Keratinocyte (primary cell): ENCODE data around the gene KIFBP. TPM values are rescaled to one million over a fixed set of nuclear protein-coding genes. Genes with fewer than 3 reads are reported as not detected.

ENCODE experiments used
- DNase-seq: peaks from one replicate; pipeline ENCODE4 v3.0.0-alpha.2; 2011; ENCODE audit warnings: low read depth, missing footprints, low spot score
- FAIRE-seq: peaks from 2 replicates; lab custom pipeline; 2011; peaks lifted over from hg19 to GRCh38; lab: Jason Lieb, UNC
- H2AFZ ChIP-seq: 2 replicates; pipeline ENCODE4 v1.6.0; 2012; ENCODE audit warnings: low read length, control low read depth, inconsistent platforms; ENCODE audit not compliant: control insufficient read depth
- H3K27ac ChIP-seq: 2 replicates; pipeline ENCODE4 v1.5.1; 2011; ENCODE audit warnings: low read length; ENCODE audit not compliant: control insufficient read depth, insufficient read depth
- H3K27me3 ChIP-seq: 3 replicates; pipeline ENCODE4 v1.6.0; 2011; ENCODE audit warnings: low read length; ENCODE audit not compliant: control insufficient read depth, insufficient read depth; ENCODE audit errors: extremely low read depth
- H3K36me3 ChIP-seq, 2 experiments: 2 replicates in 1 of 2; 3 replicates in 1 of 2; pipeline ENCODE4 v1.5.1; 2011; ENCODE audit warnings: low read length in 2 of 2, mild to moderate bottlenecking in 1 of 2; ENCODE audit not compliant: control insufficient read depth in 2 of 2, insufficient read depth in 2 of 2; ENCODE audit errors: extremely low read depth in 1 of 2
- H3K4me1 ChIP-seq: 3 replicates; pipeline ENCODE4 v1.5.1; 2011; ENCODE audit warnings: low read length; ENCODE audit not compliant: control insufficient read depth, insufficient read depth; ENCODE audit errors: extremely low read depth
- H3K4me2 ChIP-seq: 3 replicates; pipeline ENCODE4 v1.6.0; 2011; ENCODE audit warnings: low read depth, low read length; ENCODE audit not compliant: control insufficient read depth, insufficient read depth; ENCODE audit errors: extremely low read depth
- H3K4me3 ChIP-seq, 3 experiments: fragments of 200-600 bp in 1 of 3; sonication (generic) in 1 of 3; 2 replicates in 2 of 3; 3 replicates in 1 of 3; pipeline ENCODE4 v1.5.1; 2011 to 2016; ENCODE audit warnings: low read length in 3 of 3, mild to moderate bottlenecking in 3 of 3, control low read depth in 2 of 3, inconsistent platforms in 1 of 3, low read depth in 1 of 3, mixed read lengths in 1 of 3, mixed run types in 1 of 3, moderate library complexity in 1 of 3; ENCODE audit not compliant: control insufficient read depth in 2 of 3, insufficient read depth in 2 of 3; ENCODE audit errors: extremely low read depth in 1 of 3
- H3K79me2 ChIP-seq: 2 replicates; pipeline ENCODE4 v1.6.0; 2012; ENCODE audit warnings: low read length; ENCODE audit not compliant: control insufficient read depth, insufficient read depth
- H3K9ac ChIP-seq: 3 replicates; pipeline ENCODE4 v1.6.0; 2011; ENCODE audit warnings: low read length; ENCODE audit not compliant: control insufficient read depth, insufficient read depth; ENCODE audit errors: extremely low read depth
- H3K9me1 ChIP-seq: 3 replicates; pipeline ENCODE4 v1.6.0; 2011; ENCODE audit warnings: low read length; ENCODE audit not compliant: control insufficient read depth, insufficient read depth; ENCODE audit errors: extremely low read depth
- H3K9me3 ChIP-seq: 2 replicates; pipeline ENCODE4 v1.5.1; 2012; ENCODE audit warnings: low read depth, low read length; ENCODE audit not compliant: control insufficient read depth
- H4K20me1 ChIP-seq: 3 replicates; pipeline ENCODE4 v1.6.0; 2011; ENCODE audit warnings: low read length; ENCODE audit not compliant: control insufficient read depth, insufficient read depth; ENCODE audit errors: extremely low read depth
- CTCF ChIP-seq, 3 experiments: IDR thresholded peaks in 1 of 3; conservative IDR thresholded peaks in 1 of 3; optimal IDR thresholded peaks in 1 of 3; 2 replicates in 2 of 3; 3 replicates in 1 of 3; pipeline versions ENCODE3 to v1.5.1; 2011; ENCODE audit warnings: low read length in 3 of 3, mild to moderate bottlenecking in 3 of 3, moderate library complexity in 2 of 3, control low read depth in 1 of 3, inconsistent platforms in 1 of 3; ENCODE audit not compliant: insufficient read depth in 2 of 3; ENCODE audit errors: extremely low read depth in 1 of 3
- EZH2 ChIP-seq: IDR thresholded peaks from one replicate; pipeline ENCODE4 v1.6.1; 2012; ENCODE audit warnings: inconsistent platforms, mild to moderate bottlenecking, low read length, moderate library complexity
- dilution Hi-C: fragments of 300-500 bp; cut with MboI; formaldehyde crosslinking; loops from one replicate; pipeline ENCODE4 v1.7.0; 2020; ENCODE audit warnings: low sequenced_read_pairs; ENCODE audit not compliant: extremely low pct_ligation_motif_present
- polyA plus RNA-seq, 5 experiments: library from polyadenylated mRNA; depleted of rRNA in 3 of 5; stranded (reverse) in 3 of 5; stranded (forward) in 1 of 5; unstranded in 1 of 5; fragments of >200 nt; gene quantifications; 1 replicate in 1 of 5; 2 replicates in 3 of 5; 3 replicates in 1 of 5; pipeline versions ENCODE4 v1.2.1 to v1.2.3, GENCODE V29; 2011 to 2012; ENCODE audit warnings: missing spikeins in 2 of 5, low read depth in 1 of 5, low replicate concordance in 1 of 5

KIFBP gene
- polyA plus RNA-seq, 1 donor (not counting 4 experiments of a cell fraction or from before 2014, with no cell fraction given), result 48.9 TPM

- no peaks in the 10 kb centered on the region for H3K9me1 ChIP-seq
- TF ChIP-seq CTCF (optimal IDR thresholded peaks at IDR 0.05 in 1 of 3, IDR thresholded peaks at IDR 0.05 in 1 of 3, conservative IDR thresholded peaks at IDR 0.05 in 1 of 3; ENCODE audit: extremely low read depth in 1 of 3, insufficient read depth in 2 of 3, low read length in 3 of 3) (no peak), EZH2 (no peak)
- DNase-seq, result no peak
- no peak overlapping the region for H2AFZ ChIP-seq
- no peaks in the 10 kb centered on the region for H3K36me3 ChIP-seq
- H3K27me3 ChIP-seq, result no peaks in the 10 kb centered on the region
- no peak overlapping the region for H3K27ac ChIP-seq
- no peaks in the 10 kb centered on the region for H4K20me1 ChIP-seq
- H3K4me2 ChIP-seq, result no peak overlapping the region
- H3K4me1 ChIP-seq, result no peaks in the 10 kb centered on the region
- dilution Hi-C loops, result no loop called here
- no peaks in the 10 kb centered on the region for H3K79me2 ChIP-seq
- H3K9ac ChIP-seq, result no peak overlapping the region
- H3K9me3 ChIP-seq, result no peaks in the 10 kb centered on the region
- H3K4me3 ChIP-seq, result no peak overlapping the region
- no peak for FAIRE-seq
These were observed 34.0 kb downstream of the KIFBP start for GRCh38 chr10:69022611-69023010.

GRCh38 chr10:69025370-69025896, 36.8 kb downstream of the KIFBP start:
- Histone ChIP-seq H3K79me2 (no peaks in the 10 kb centered on the region), H3K4me1 (no peaks in the 10 kb centered on the region), H3K27me3 (no peaks in the 10 kb centered on the region), H3K4me2 (no peak overlapping the region), H3K27ac (no peak overlapping the region), H3K9ac (no peak overlapping the region), H3K9me3 (no peaks in the 10 kb centered on the region), H3K9me1 (no peaks in the 10 kb centered on the region), H2AFZ (no peak overlapping the region), H4K20me1 (no peaks in the 10 kb centered on the region), H3K4me3 (no peak overlapping the region), H3K36me3 (no peaks in the 10 kb centered on the region)
- TF ChIP-seq CTCF (optimal IDR thresholded peaks at IDR 0.05 in 1 of 3, IDR thresholded peaks at IDR 0.05 in 1 of 3, conservative IDR thresholded peaks at IDR 0.05 in 1 of 3; ENCODE audit: extremely low read depth in 1 of 3, insufficient read depth in 2 of 3, low read length in 3 of 3), result no peak
- TF ChIP-seq EZH2, result no peak
- no peak for FAIRE-seq
- dilution Hi-C loops, result loop anchor here (5.0 kb wide), 1 partner anchor 77 kb away; no protein-coding TSS in a partner anchor
- DNase-seq, result no peak
